ENCODE measurements around the gene NLGN1.
"Not testable (repeated sequence)": the region's sequence is repeated elsewhere in the genome, so short reads cannot be mapped to it uniquely, and the experiment has no call there.

Gene NLGN1

GRCh38 chr3:173397161-173398110 lies at the start of gene NLGN1:
NLGN1 (plus strand) TSS chr3:173397744.
- DNase-seq (ENCODE audit: low read depth) = no peak

GRCh38 chr3:173351886-173352285 lies 45.7 kb upstream of the NLGN1 start:
- no peak for DNase-seq (ENCODE audit: low read depth)

GRCh38 chr3:173353137-173353536 lies 44.4 kb upstream of the NLGN1 start:
- not testable (repeated sequence) for DNase-seq (ENCODE audit: low read depth)

GRCh38 chr3:173354124-173354523 lies 43.4 kb upstream of the NLGN1 start:
- no peak for DNase-seq (ENCODE audit: low read depth)

GRCh38 chr3:173371848-173372487 lies 25.6 kb upstream of the NLGN1 start:
- no peak for DNase-seq (ENCODE audit: low read depth)

- no peak for DNase-seq (ENCODE audit: low read depth)
Measured at GRCh38 chr3:173380681-173381080, 16.9 kb upstream of the NLGN1 start.

GRCh38 chr3:173381936-173382335 lies 15.6 kb upstream of the NLGN1 start:
- not testable (repeated sequence) for DNase-seq (ENCODE audit: low read depth)

GRCh38 chr3:173395073-173395411 lies 2.5 kb upstream of the NLGN1 start:
- DNase-seq (ENCODE audit: low read depth) = no peak

- no peak for DNase-seq (ENCODE audit: low read depth)
Measured at GRCh38 chr3:173395412-173396181, 1.9 kb upstream of the NLGN1 start.

- DNase-seq (ENCODE audit: low read depth) = no peak
Measured at GRCh38 chr3:173396191-173397041, 1.1 kb upstream of the NLGN1 start.

GRCh38 chr3:173398111-173398479 lies 551 bp downstream of the NLGN1 start:
- no peak for DNase-seq (ENCODE audit: low read depth)

- DNase-seq (ENCODE audit: low read depth) = no peak
Measured at GRCh38 chr3:173399044-173399443, 1.5 kb downstream of the NLGN1 start.

- DNase-seq (ENCODE audit: low read depth) = no peak
Measured at GRCh38 chr3:173401369-173401768, 3.8 kb downstream of the NLGN1 start.

GRCh38 chr3:173402656-173403055 lies 5.1 kb downstream of the NLGN1 start:
- DNase-seq (ENCODE audit: low read depth) = no peak

GRCh38 chr3:173403376-173403775 lies 5.8 kb downstream of the NLGN1 start:
- DNase-seq (ENCODE audit: low read depth) = no peak

GRCh38 chr3:173404156-173404555 lies 6.6 kb downstream of the NLGN1 start:
- no peak for DNase-seq (ENCODE audit: low read depth)

GRCh38 chr3:173410436-173410835 lies 12.9 kb downstream of the NLGN1 start:
- no peak for DNase-seq (ENCODE audit: low read depth)

GRCh38 chr3:173410849-173411248 lies 13.3 kb downstream of the NLGN1 start:
- DNase-seq (ENCODE audit: low read depth) = no peak

- no peak for DNase-seq (ENCODE audit: low read depth)
Measured at GRCh38 chr3:173411375-173411973, 13.9 kb downstream of the NLGN1 start.

- DNase-seq (ENCODE audit: low read depth) = no peak
Measured at GRCh38 chr3:173416070-173416469, 18.5 kb downstream of the NLGN1 start.

- DNase-seq (ENCODE audit: low read depth) = no peak
Measured at GRCh38 chr3:173429076-173429475, 31.5 kb downstream of the NLGN1 start.
